Kidney epithelial cell (primary cell): ENCODE results near the gene MEIOSIN. TPM values are rescaled to one million over a fixed set of nuclear protein-coding genes. Genes with fewer than 3 reads are reported as not detected.
A peak's percentile ranks its signal among the peaks of the same experiment; 100 is the strongest.
"Not testable (repeated sequence)": the region's sequence is repeated elsewhere in the genome, so short reads cannot be mapped to it uniquely, and the experiment has no call there.

Experiments used
- DNase-seq: peaks from one replicate; pipeline ENCODE4 v3.0.0-alpha.2; 2010; ENCODE audit warnings: low read depth
- H3K27me3 ChIP-seq: 2 replicates; pipeline ENCODE4 v1.6.0; 2011; ENCODE audit warnings: low read length; ENCODE audit not compliant: control insufficient read depth, insufficient read depth
- H3K36me3 ChIP-seq: 2 replicates; pipeline ENCODE4 v1.5.1; 2011; ENCODE audit warnings: low read length; ENCODE audit not compliant: control insufficient read depth, insufficient read depth
- H3K4me3 ChIP-seq: 2 replicates; pipeline ENCODE4 v1.5.1; 2011; ENCODE audit warnings: low read depth, mild to moderate bottlenecking, control low read depth, low read length
- total RNA-seq: library from RNA; depleted of rRNA; stranded (reverse); fragments of >200 nt; gene quantifications from 2 replicates; pipeline ENCODE4 v1.2.3, GENCODE V29; 2015
- TF ChIP-seq, protein P1 (sequence below): IDR thresholded peaks from 2 replicates; pipeline ENCODE4 v1.5.1; 2011; ENCODE audit warnings: mild to moderate bottlenecking, moderate library complexity, low read length, control low read depth, inconsistent platforms; ENCODE audit not compliant: insufficient read depth, poor library complexity, severe bottlenecking

The MEIOSIN gene
- total RNA-seq, 1 donor from 2014 or later: not detected

GRCh38 chr19:45793876-45794275, 60.6 kb downstream of the MEIOSIN start:
- TF ChIP-seq, protein P1, sequence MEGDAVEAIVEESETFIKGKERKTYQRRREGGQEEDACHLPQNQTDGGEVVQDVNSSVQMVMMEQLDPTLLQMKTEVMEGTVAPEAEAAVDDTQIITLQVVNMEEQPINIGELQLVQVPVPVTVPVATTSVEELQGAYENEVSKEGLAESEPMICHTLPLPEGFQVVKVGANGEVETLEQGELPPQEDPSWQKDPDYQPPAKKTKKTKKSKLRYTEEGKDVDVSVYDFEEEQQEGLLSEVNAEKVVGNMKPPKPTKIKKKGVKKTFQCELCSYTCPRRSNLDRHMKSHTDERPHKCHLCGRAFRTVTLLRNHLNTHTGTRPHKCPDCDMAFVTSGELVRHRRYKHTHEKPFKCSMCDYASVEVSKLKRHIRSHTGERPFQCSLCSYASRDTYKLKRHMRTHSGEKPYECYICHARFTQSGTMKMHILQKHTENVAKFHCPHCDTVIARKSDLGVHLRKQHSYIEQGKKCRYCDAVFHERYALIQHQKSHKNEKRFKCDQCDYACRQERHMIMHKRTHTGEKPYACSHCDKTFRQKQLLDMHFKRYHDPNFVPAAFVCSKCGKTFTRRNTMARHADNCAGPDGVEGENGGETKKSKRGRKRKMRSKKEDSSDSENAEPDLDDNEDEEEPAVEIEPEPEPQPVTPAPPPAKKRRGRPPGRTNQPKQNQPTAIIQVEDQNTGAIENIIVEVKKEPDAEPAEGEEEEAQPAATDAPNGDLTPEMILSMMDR: no peak
- Histone ChIP-seq H3K4me3 (no peak overlapping the region), H3K36me3 (peaks cover 2% of the 10 kb centered on the region), H3K27me3 (no peaks in the 10 kb centered on the region)
- no peak for DNase-seq

- TF ChIP-seq, protein P1: no peak
- no peaks in the 10 kb centered on the region for H3K27me3 ChIP-seq
- DNase-seq: no peak
These were observed 61.4 kb downstream of the MEIOSIN start for GRCh38 chr19:45794627-45795026.

GRCh38 chr19:45798995-45799517, 65.8 kb downstream of the MEIOSIN start:
- H3K4me3 ChIP-seq: no peak overlapping the region
- H3K36me3 ChIP-seq: no peaks in the 10 kb centered on the region
- no peaks in the 10 kb centered on the region for H3K27me3 ChIP-seq
- TF ChIP-seq, protein P1: peak; percentile 78
- DNase-seq: no peak

More at GRCh38 chr19:45794627-45795026, 61.4 kb downstream of the MEIOSIN start:
- H3K4me3 ChIP-seq: no peak overlapping the region
- H3K36me3 ChIP-seq: no peaks in the 10 kb centered on the region

- H3K4me3 ChIP-seq, DNase-seq, H3K27me3 ChIP-seq, H3K36me3 ChIP-seq: not testable (repeated sequence)
These were observed 66.3 kb downstream of the MEIOSIN start for GRCh38 chr19:45799541-45799940.

- DNase-seq: peak; percentile 65
- H3K27me3 ChIP-seq: peaks cover 2% of the 10 kb centered on the region
- no peak overlapping the region for H3K4me3 ChIP-seq
- TF ChIP-seq, protein P1: no peak
- H3K36me3 ChIP-seq: no peaks in the 10 kb centered on the region
These were observed 66.9 kb downstream of the MEIOSIN start for GRCh38 chr19:45800070-45800553.

DNA sequence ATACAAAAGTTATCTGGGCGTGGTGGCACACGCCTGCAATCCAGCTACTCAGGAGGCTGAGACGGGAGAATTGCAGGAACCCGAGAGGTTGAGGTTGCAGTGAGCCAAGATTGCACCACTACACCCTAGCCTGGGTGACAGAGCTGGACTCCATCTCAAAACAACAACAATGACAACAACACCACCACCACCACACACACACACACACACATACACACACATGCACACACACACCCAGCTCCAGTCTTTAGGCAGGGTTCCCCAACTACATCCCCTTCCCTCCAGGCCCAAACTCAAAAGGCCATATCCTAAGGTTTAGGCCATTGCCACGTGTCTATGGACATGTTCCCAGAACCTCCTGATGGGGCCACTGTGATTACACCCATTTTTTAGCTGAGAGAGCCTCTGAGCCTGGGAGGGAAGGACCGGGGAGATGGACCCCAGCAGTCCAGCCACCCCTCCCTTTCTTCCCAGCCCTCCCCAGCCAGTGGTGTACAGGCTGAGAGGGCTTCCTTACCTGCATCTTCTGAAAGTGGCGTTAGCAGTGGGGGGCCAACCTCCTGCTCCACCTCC, 68.5 kb downstream of the MEIOSIN start:
- TF ChIP-seq, protein P1: no peak
- Histone ChIP-seq H3K27me3 (peaks cover 2% of the 10 kb centered on the region), H3K36me3 (no peaks in the 10 kb centered on the region), H3K4me3 (no peak overlapping the region)
- no peak for DNase-seq
